Measurements from ENCODE around the gene HOXD8. TPM values are rescaled to one million over a fixed set of nuclear protein-coding genes. Genes with fewer than 3 reads are reported as not detected.

HOXD8 gene
- total RNA-seq, 1 experiment from 2014 or later = 1.9 TPM

DNA sequence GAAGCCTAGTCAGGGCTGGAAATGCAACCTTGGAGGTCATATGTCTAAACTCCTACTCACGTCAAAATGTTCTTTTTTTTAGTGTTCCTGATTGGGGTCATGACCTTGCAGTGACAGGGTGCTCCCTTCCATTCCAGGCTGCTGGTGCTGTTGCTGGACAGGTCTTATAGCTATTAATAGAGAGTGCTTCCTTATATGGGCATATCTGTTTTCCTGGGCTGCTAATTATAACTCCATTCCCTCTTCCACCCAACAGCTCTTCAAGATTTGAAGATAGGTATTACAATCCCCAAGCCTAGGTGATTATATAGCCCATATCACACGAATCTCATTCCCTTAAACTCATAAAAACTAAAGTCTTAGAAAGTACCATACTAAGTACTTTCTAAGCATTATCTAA lies 40.2 kb downstream of the HOXD8 start:
- H2AFZ ChIP-seq (ENCODE audit: low read length) = no peak overlapping the region
- no peaks in the 10 kb centered on the region for H3K9me2 ChIP-seq (replicated peaks; ENCODE audit: low read length)
- no peak for DNase-seq
- no peak for ATAC-seq
- H4K20me1 ChIP-seq (ENCODE audit: low read length) = no peaks in the 10 kb centered on the region
- ChIA-PET CTCF (interaction anchor here (0.6 kb wide), 1 partner anchor 383 kb away, joined by 7 read pairs; no protein-coding TSS in a partner anchor), POLR2A (ENCODE audit: unreplicated experiment) (no interaction called here)
- no TSS peak for BruUV-seq (replicated peaks)
- H3K27ac ChIP-seq (ENCODE audit: low read length) = no peak overlapping the region
- TF ChIP-seq EZH2 (IDR thresholded peaks at IDR 0.05; ENCODE audit: low read length, unreplicated experiment) (no peak), EZH2phosphoT487 (IDR thresholded peaks at IDR 0.05; ENCODE audit: borderline replicate concordance, low read length) (no peak), CTCF (conservative IDR thresholded peaks at IDR 0.05; ENCODE audit: low read depth, low read length) (no peak)
- H3K4me3 ChIP-seq (ENCODE audit: low read length) = no peak overlapping the region
- H3K36me3 ChIP-seq (ENCODE audit: low read depth, low read length) = no peaks in the 10 kb centered on the region
- no peaks in the 10 kb centered on the region for H3K27me3 ChIP-seq (ENCODE audit: low read length)
- H3K4me1 ChIP-seq (ENCODE audit: insufficient read depth, low read length) = no peaks in the 10 kb centered on the region
- intact Hi-C loops (cut with micrococcal nuclease) = no loop called here
- H3F3A ChIP-seq (ENCODE audit: low read length, unreplicated experiment) = no peaks in the 10 kb centered on the region
- no peaks in the 10 kb centered on the region for H3K79me2 ChIP-seq (ENCODE audit: low read length)
- H3K9ac ChIP-seq (ENCODE audit: low read length) = no peak overlapping the region
- H3K9me3 ChIP-seq (ENCODE audit: low read length) = no peaks in the 10 kb centered on the region
- no peak overlapping the region for H3K4me2 ChIP-seq (ENCODE audit: low read length)

DNA sequence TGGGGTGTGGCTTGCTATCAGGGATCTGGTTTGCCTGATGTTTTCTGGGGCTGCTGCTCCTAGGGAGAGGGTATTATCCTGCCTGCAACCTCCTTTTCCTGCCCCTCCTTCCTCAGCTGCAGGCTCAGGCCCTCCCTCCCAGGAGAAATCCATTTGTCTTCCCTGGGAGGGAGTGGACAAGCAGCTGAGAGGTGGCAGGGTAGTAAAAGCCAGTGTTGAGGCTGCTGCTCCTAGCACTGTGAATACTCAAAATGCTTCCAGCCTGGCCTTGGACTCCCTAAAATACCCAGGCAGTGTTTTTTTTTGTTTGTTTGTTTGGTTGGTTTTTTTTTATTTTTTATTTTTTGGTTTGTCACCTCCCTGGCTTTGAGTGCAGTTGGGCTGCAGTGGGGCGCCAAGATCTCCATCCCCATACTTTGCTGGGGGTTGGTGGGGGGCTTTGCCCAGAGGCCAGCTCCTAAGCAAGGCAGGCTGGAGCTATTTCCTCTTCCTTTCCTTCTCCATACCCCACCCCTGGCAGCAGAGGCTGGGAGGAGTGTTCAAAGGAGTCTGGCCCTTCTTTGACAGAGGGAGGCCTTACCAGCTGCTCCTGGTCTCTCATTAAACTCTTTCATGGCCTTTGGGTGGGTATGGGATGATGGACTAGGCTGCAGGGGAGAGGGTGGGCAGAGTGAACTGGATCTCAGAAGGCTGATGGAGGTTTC lies 41.2 kb downstream of the HOXD8 start:
- no peak overlapping the region for H3K4me3 ChIP-seq (ENCODE audit: low read length)
- no peaks in the 10 kb centered on the region for H3K79me2 ChIP-seq (ENCODE audit: low read length)
- no peaks in the 10 kb centered on the region for H3K9me3 ChIP-seq (ENCODE audit: low read length)
- no peaks in the 10 kb centered on the region for H3K9me2 ChIP-seq (replicated peaks; ENCODE audit: low read length)
- TF ChIP-seq EZH2 (IDR thresholded peaks at IDR 0.05; ENCODE audit: low read length, unreplicated experiment) = no peak
- TF ChIP-seq EZH2phosphoT487 (IDR thresholded peaks at IDR 0.05; ENCODE audit: borderline replicate concordance, low read length) = no peak
- no peak for TF ChIP-seq CTCF (conservative IDR thresholded peaks at IDR 0.05; ENCODE audit: low read depth, low read length)
- intact Hi-C loops (cut with micrococcal nuclease) = no loop called here
- H3K9ac ChIP-seq (ENCODE audit: low read length) = no peak overlapping the region
- H3K27ac ChIP-seq (ENCODE audit: low read length) = no peak overlapping the region
- H2AFZ ChIP-seq (ENCODE audit: low read length) = no peak overlapping the region
- no peak for ATAC-seq
- ChIA-PET CTCF (no interaction called here), POLR2A (ENCODE audit: unreplicated experiment) (no interaction called here)
- no peaks in the 10 kb centered on the region for H4K20me1 ChIP-seq (ENCODE audit: low read length)
- BruUV-seq (replicated peaks) = no TSS peak
- H3K27me3 ChIP-seq (ENCODE audit: low read length) = no peaks in the 10 kb centered on the region
- H3K4me1 ChIP-seq (ENCODE audit: insufficient read depth, low read length) = no peaks in the 10 kb centered on the region
- H3F3A ChIP-seq (ENCODE audit: low read length, unreplicated experiment) = no peaks in the 10 kb centered on the region
- H3K4me2 ChIP-seq (ENCODE audit: low read length) = no peak overlapping the region
- no peak for DNase-seq
- H3K36me3 ChIP-seq (ENCODE audit: low read depth, low read length) = no peaks in the 10 kb centered on the region

DNA sequence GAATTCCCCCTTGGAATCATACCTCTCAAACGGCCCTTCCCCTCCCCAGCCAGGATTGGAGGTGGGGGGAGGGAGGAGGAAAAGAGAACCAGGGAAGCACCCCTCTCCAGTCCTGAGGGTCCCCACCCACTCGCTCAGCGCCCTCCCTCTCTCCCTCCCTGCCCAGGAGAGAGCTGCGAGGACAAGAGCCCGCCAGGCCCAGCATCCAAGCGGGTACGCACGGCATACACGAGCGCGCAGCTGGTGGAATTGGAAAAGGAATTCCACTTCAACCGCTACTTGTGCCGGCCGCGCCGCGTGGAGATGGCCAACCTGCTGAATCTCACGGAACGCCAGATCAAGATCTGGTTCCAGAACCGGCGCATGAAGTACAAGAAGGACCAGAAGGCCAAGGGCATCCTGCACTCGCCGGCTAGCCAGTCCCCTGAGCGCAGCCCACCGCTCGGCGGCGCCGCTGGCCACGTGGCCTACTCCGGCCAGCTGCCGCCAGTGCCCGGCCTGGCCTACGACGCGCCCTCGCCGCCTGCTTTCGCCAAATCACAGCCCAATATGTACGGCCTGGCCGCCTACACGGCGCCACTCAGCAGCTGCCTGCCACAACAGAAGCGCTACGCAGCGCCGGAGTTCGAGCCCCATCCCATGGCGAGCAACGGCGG lies 42.0 kb downstream of the HOXD8 start:
- ChIA-PET CTCF (no interaction called here), POLR2A (ENCODE audit: unreplicated experiment) (no interaction called here)
- H3K36me3 ChIP-seq (ENCODE audit: low read depth, low read length) = no peaks in the 10 kb centered on the region
- no peak overlapping the region for H2AFZ ChIP-seq (ENCODE audit: low read length)
- H4K20me1 ChIP-seq (ENCODE audit: low read length) = no peaks in the 10 kb centered on the region
- no peaks in the 10 kb centered on the region for H3K9me3 ChIP-seq (ENCODE audit: low read length)
- no peak overlapping the region for H3K4me2 ChIP-seq (ENCODE audit: low read length)
- ATAC-seq (no peak), DNase-seq (no peak)
- H3K4me1 ChIP-seq (ENCODE audit: insufficient read depth, low read length) = no peaks in the 10 kb centered on the region
- intact Hi-C loops (cut with micrococcal nuclease) = no loop called here
- BruUV-seq (replicated peaks) = no TSS peak
- no peak for TF ChIP-seq EZH2 (IDR thresholded peaks at IDR 0.05; ENCODE audit: low read length, unreplicated experiment)
- no peak for TF ChIP-seq CTCF (conservative IDR thresholded peaks at IDR 0.05; ENCODE audit: low read depth, low read length)
- no peak for TF ChIP-seq EZH2phosphoT487 (IDR thresholded peaks at IDR 0.05; ENCODE audit: borderline replicate concordance, low read length)
- no peak overlapping the region for H3K4me3 ChIP-seq (ENCODE audit: low read length)
- H3F3A ChIP-seq (ENCODE audit: low read length, unreplicated experiment) = no peaks in the 10 kb centered on the region
- no peaks in the 10 kb centered on the region for H3K27me3 ChIP-seq (ENCODE audit: low read length)
- no peaks in the 10 kb centered on the region for H3K9me2 ChIP-seq (replicated peaks; ENCODE audit: low read length)
- no peak overlapping the region for H3K9ac ChIP-seq (ENCODE audit: low read length)
- H3K79me2 ChIP-seq (ENCODE audit: low read length) = no peaks in the 10 kb centered on the region
- H3K27ac ChIP-seq (ENCODE audit: low read length) = no peak overlapping the region
